ENCODE results near the gene NKD2.

Gene NKD2

GRCh38 chr5:983568-983967 lies 25.0 kb upstream of the NKD2 start:
- Histone ChIP-seq H3K4me2 (ENCODE audit: low read depth, low read length, poor library complexity, severe bottlenecking) (no peak overlapping the region), H3K79me2 (ENCODE audit: insufficient read depth, low read length) (no peaks in the 10 kb centered on the region), H3F3A (ENCODE audit: low read depth) (0 out of 2 replicates have a peak, but pooled peaks cover 3% of the 10 kb centered on the region), H3K9ac (ENCODE audit: low read depth, low read length, poor library complexity, severe bottlenecking) (no peak overlapping the region), H4K20me1 (ENCODE audit: insufficient read depth, low read length, poor library complexity, severe bottlenecking) (no peaks in the 10 kb centered on the region), H2AFZ (ENCODE audit: low read length) (no peak overlapping the region), H3K36me3 (ENCODE audit: insufficient read depth, low read length) (no peaks in the 10 kb centered on the region), H3K4me1 (ENCODE audit: insufficient read depth, low read length, poor library complexity, severe bottlenecking) (peaks cover 19% of the 10 kb centered on the region), H3K4me3 (ENCODE audit: low read length, poor library complexity, severe bottlenecking) (no peak overlapping the region), H3K27me3 (ENCODE audit: insufficient read depth, low read length, poor library complexity, severe bottlenecking) (no peaks in the 10 kb centered on the region), H3K9me2 (replicated peaks; ENCODE audit: low read depth, low read length) (no peaks in the 10 kb centered on the region), H3K9me3 (ENCODE audit: insufficient read depth, low read depth, low read length) (peaks cover 33% of the 10 kb centered on the region)
- TF ChIP-seq, protein P1, sequence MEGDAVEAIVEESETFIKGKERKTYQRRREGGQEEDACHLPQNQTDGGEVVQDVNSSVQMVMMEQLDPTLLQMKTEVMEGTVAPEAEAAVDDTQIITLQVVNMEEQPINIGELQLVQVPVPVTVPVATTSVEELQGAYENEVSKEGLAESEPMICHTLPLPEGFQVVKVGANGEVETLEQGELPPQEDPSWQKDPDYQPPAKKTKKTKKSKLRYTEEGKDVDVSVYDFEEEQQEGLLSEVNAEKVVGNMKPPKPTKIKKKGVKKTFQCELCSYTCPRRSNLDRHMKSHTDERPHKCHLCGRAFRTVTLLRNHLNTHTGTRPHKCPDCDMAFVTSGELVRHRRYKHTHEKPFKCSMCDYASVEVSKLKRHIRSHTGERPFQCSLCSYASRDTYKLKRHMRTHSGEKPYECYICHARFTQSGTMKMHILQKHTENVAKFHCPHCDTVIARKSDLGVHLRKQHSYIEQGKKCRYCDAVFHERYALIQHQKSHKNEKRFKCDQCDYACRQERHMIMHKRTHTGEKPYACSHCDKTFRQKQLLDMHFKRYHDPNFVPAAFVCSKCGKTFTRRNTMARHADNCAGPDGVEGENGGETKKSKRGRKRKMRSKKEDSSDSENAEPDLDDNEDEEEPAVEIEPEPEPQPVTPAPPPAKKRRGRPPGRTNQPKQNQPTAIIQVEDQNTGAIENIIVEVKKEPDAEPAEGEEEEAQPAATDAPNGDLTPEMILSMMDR (conservative IDR thresholded peaks at IDR 0.05; ENCODE audit: low read length), result no peak
- TF ChIP-seq EZH2phosphoT487 (IDR thresholded peaks at IDR 0.05; ENCODE audit: borderline replicate concordance), result no peak

DNA sequence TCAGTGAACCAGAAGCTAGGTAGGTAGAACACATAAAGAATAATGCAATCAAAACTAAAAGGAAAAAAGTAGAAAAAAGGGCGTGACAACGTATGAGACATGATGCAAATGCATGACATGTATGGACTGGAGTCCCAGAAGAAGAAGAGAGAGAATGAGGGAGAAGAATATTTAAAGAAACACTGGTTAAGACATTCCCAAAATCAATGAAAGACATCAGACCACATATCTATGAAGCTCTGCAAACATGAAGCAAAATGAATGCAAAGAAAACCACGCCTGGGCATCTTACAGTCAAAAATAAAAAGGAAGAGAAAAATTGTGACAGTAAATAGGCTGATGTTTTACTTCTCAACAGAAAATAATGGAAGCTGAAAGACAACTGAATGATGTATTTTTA lies 23.8 kb upstream of the NKD2 start:
- TF ChIP-seq EZH2phosphoT487 (IDR thresholded peaks at IDR 0.05; ENCODE audit: borderline replicate concordance), result no peak
- TF ChIP-seq, protein P1 (conservative IDR thresholded peaks at IDR 0.05; ENCODE audit: low read length), result no peak

DNA sequence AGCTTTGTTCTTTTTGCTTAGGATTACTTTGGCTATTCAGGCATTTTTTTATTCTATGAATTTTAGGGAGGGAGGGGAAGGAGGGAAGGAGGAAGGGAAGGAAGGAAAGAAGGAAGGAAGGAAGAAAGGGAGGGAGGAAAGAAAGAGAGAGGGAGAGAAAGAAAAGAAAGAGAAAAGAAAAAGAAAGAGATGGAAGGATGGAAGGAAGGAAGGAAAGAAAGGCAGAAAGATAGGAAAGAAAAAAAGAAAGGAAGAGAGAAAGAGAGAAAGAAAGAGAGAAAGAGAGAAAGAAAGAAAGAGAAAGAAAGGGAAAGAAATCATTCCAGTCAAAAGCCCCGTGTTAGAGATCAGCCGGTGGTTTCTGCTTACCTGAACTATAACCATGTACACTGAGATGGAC lies 20.8 kb upstream of the NKD2 start:
- H3K4me3 ChIP-seq (ENCODE audit: low read length, poor library complexity, severe bottlenecking), result no peak overlapping the region
- TF ChIP-seq, protein P1 (conservative IDR thresholded peaks at IDR 0.05; ENCODE audit: low read length), result no peak
- TF ChIP-seq EZH2phosphoT487 (IDR thresholded peaks at IDR 0.05; ENCODE audit: borderline replicate concordance), result no peak
- no peaks in the 10 kb centered on the region for H4K20me1 ChIP-seq (ENCODE audit: insufficient read depth, low read length, poor library complexity, severe bottlenecking)
- H3K27me3 ChIP-seq (ENCODE audit: insufficient read depth, low read length, poor library complexity, severe bottlenecking), result no peaks in the 10 kb centered on the region
- H3K9me3 ChIP-seq (ENCODE audit: insufficient read depth, low read depth, low read length), result peaks cover 33% of the 10 kb centered on the region
- no peaks in the 10 kb centered on the region for H3K36me3 ChIP-seq (ENCODE audit: insufficient read depth, low read length)
- no peak overlapping the region for H2AFZ ChIP-seq (ENCODE audit: low read length)
- H3K4me1 ChIP-seq (ENCODE audit: insufficient read depth, low read length, poor library complexity, severe bottlenecking), result peaks cover 35% of the 10 kb centered on the region
- no peak overlapping the region for H3K9ac ChIP-seq (ENCODE audit: low read depth, low read length, poor library complexity, severe bottlenecking)
- H3K9me2 ChIP-seq (replicated peaks; ENCODE audit: low read depth, low read length), result no peaks in the 10 kb centered on the region
- H3K4me2 ChIP-seq (ENCODE audit: low read depth, low read length, poor library complexity, severe bottlenecking), result no peak overlapping the region
- H3F3A ChIP-seq (ENCODE audit: low read depth), result no peaks in the 10 kb centered on the region
- H3K79me2 ChIP-seq (ENCODE audit: insufficient read depth, low read length), result peaks cover 16% of the 10 kb centered on the region; the same call in 1 of the 2 replicates

More for the DNA sequence above, 23.8 kb upstream of the NKD2 start:
- Histone ChIP-seq H3K79me2 (ENCODE audit: insufficient read depth, low read length) (no peaks in the 10 kb centered on the region), H2AFZ (ENCODE audit: low read length) (no peak overlapping the region), H3K4me3 (ENCODE audit: low read length, poor library complexity, severe bottlenecking) (no peak overlapping the region), H4K20me1 (ENCODE audit: insufficient read depth, low read length, poor library complexity, severe bottlenecking) (no peaks in the 10 kb centered on the region), H3K9me2 (replicated peaks; ENCODE audit: low read depth, low read length) (no peaks in the 10 kb centered on the region), H3K27me3 (ENCODE audit: insufficient read depth, low read length, poor library complexity, severe bottlenecking) (no peaks in the 10 kb centered on the region), H3K4me1 (ENCODE audit: insufficient read depth, low read length, poor library complexity, severe bottlenecking) (peaks cover 19% of the 10 kb centered on the region), H3K9me3 (ENCODE audit: insufficient read depth, low read depth, low read length) (peaks cover 33% of the 10 kb centered on the region), H3K9ac (ENCODE audit: low read depth, low read length, poor library complexity, severe bottlenecking) (no peak overlapping the region), H3F3A (ENCODE audit: low read depth) (0 out of 2 replicates have a peak, but pooled peaks cover 3% of the 10 kb centered on the region), H3K4me2 (ENCODE audit: low read depth, low read length, poor library complexity, severe bottlenecking) (no peak overlapping the region), H3K36me3 (ENCODE audit: insufficient read depth, low read length) (no peaks in the 10 kb centered on the region)
